SK-N-SH (cell line): Measurements from ENCODE around the gene MANSC4. TPM values are rescaled to one million over a fixed set of nuclear protein-coding genes. Genes with fewer than 3 reads are reported as not detected.

Experiments
- CTCF ChIA-PET: fragments of 300-600, 350-600 bp; formaldehyde crosslinking; extraction: SDS; loops from one replicate; lab custom pipeline; 2021; lab: Yijun Ruan, JAX
- POLR2A ChIA-PET: fragments of 350-600 bp; sonication (Branson Sonifier 250); formaldehyde crosslinking; extraction: SDS; loops from one replicate; lab custom pipeline; 2020; ENCODE audit warnings: antibody characterized with exemption, inconsistent platforms; lab: Yijun Ruan, JAX
- DNase-seq: peaks from one replicate; pipeline ENCODE4 v3.0.0; 2012
- H2AFZ ChIP-seq: fragments of 200-600 bp; sonication (generic); 2 replicates; pipeline ENCODE4 v1.8.1; 2016; ENCODE audit warnings: antibody characterized with exemption, mild to moderate bottlenecking, low read depth
- H3F3A ChIP-seq: fragments of 200-600 bp; sonication (generic); replicated peaks from 2 replicates; pipeline ENCODE3; 2016; ENCODE audit warnings: antibody characterized with exemption, mild to moderate bottlenecking; ENCODE audit not compliant: insufficient read depth
- H3K27ac ChIP-seq, 2 experiments: fragments of 200-500 bp in 1 of 2; fragments of 200-600 bp in 1 of 2; sonication (Bioruptor generic) in 1 of 2; sonication (generic), shearing (Covaris generic) in 1 of 2; 2 replicates each; pipeline versions ENCODE4 v1.5.1 to v1.6.1; 2014 to 2016; ENCODE audit warnings: low read depth in 2 of 2, inconsistent platforms in 1 of 2, low read length in 1 of 2, mild to moderate bottlenecking in 1 of 2, mixed read lengths in 1 of 2
- H3K27me3 ChIP-seq: fragments of 200-600 bp; sonication (generic), shearing (Covaris generic); 2 replicates; pipeline ENCODE4 v1.6.1; 2016; ENCODE audit warnings: mixed run types; ENCODE audit not compliant: insufficient read depth
- H3K36me3 ChIP-seq, 2 experiments: fragments of 200-500 bp in 1 of 2; fragments of 200-600 bp in 1 of 2; sonication (Bioruptor generic) in 1 of 2; sonication (generic) in 1 of 2; replicated peaks in 1 of 2; 2 replicates each; pipeline versions ENCODE3 to v1.5.1; 2014 to 2016; ENCODE audit warnings: low read length in 1 of 2, mild to moderate bottlenecking in 1 of 2; ENCODE audit not compliant: insufficient read depth in 2 of 2, control insufficient read depth in 1 of 2
- H3K4me1 ChIP-seq, 2 experiments: fragments of 200-500 bp in 1 of 2; fragments of 200-600 bp in 1 of 2; sonication (Bioruptor generic) in 1 of 2; sonication (generic), shearing (Covaris generic) in 1 of 2; 2 replicates each; pipeline versions ENCODE4 v1.5.1 to v1.6.1; 2014 to 2016; ENCODE audit warnings: low read depth in 1 of 2, low read length in 1 of 2, mixed run types in 1 of 2; ENCODE audit not compliant: insufficient read depth in 2 of 2, control insufficient read depth in 1 of 2
- H3K4me2 ChIP-seq: fragments of 200-600 bp; sonication (generic), shearing (Covaris generic); 2 replicates; pipeline ENCODE4 v1.6.1; 2017; ENCODE audit warnings: mixed run types
- H3K4me3 ChIP-seq, 2 experiments: fragments of 200-500 bp in 1 of 2; fragments of 200-600 bp in 1 of 2; sonication (Bioruptor generic) in 1 of 2; sonication (generic), shearing (Covaris generic) in 1 of 2; 2 replicates each; pipeline versions ENCODE4 v1.5.1 to v1.8.1; 2014 to 2016; ENCODE audit warnings: low read depth in 2 of 2, inconsistent platforms in 1 of 2, low read length in 1 of 2, mild to moderate bottlenecking in 1 of 2, mixed read lengths in 1 of 2, moderate library complexity in 1 of 2
- H3K79me2 ChIP-seq: fragments of 200-600 bp; sonication (generic); 2 replicates; pipeline ENCODE4 v1.8.1; 2017; ENCODE audit warnings: mild to moderate bottlenecking; ENCODE audit not compliant: insufficient read depth
- H3K9ac ChIP-seq: fragments of 200-600 bp; sonication (generic); 2 replicates; pipeline ENCODE4 v1.6.1; 2017; ENCODE audit warnings: mixed run types
- H3K9me2 ChIP-seq: fragments of 200-600 bp; sonication (generic); 2 replicates; pipeline ENCODE4 v1.6.1; 2017; ENCODE audit warnings: mixed run types
- H3K9me3 ChIP-seq: fragments of 200-600 bp; sonication (generic); 2 replicates; pipeline ENCODE4 v1.6.1; 2017; ENCODE audit warnings: mixed run types, mild to moderate bottlenecking, moderate library complexity
- H4K20me1 ChIP-seq: fragments of 200-600 bp; sonication (generic); 2 replicates; pipeline ENCODE4 v1.6.1; 2017; ENCODE audit warnings: mild to moderate bottlenecking, mixed run types; ENCODE audit not compliant: insufficient read depth
- CHD2 ChIP-seq: fragments of 150-350 bp; IDR thresholded peaks from 2 replicates; pipeline ENCODE4 v1.6.1; 2018; ENCODE audit warnings: low read length; ENCODE audit not compliant: partially characterized antibody
- CTCF ChIP-seq: fragments of 200-600 bp; sonication (generic); IDR thresholded peaks from 2 replicates; pipeline ENCODE4 v1.6.1; 2017; ENCODE audit warnings: antibody characterized with exemption, mild to moderate bottlenecking, moderate library complexity
- ELF1 ChIP-seq: IDR thresholded peaks from 2 replicates; pipeline ENCODE4 v1.4.0; 2012
- NFIC ChIP-seq: IDR thresholded peaks from 2 replicates; pipeline ENCODE4 v1.4.0; 2012; ENCODE audit warnings: borderline replicate concordance
- POLR2AphosphoS5 ChIP-seq: IDR thresholded peaks from 2 replicates; pipeline ENCODE4 v1.6.1; 2012; ENCODE audit warnings: low read depth, low read length
- RAD21 ChIP-seq: IDR thresholded peaks from 2 replicates; pipeline ENCODE4 v1.6.1; 2012; ENCODE audit warnings: mild to moderate bottlenecking, low read length
- RFX5 ChIP-seq: IDR thresholded peaks from 2 replicates; pipeline ENCODE4 v1.6.1; 2012; ENCODE audit warnings: mild to moderate bottlenecking, improper control_type of control experiment, low read length
- TAF1 ChIP-seq: IDR thresholded peaks from 2 replicates; pipeline ENCODE4 v1.6.1; 2012; ENCODE audit warnings: low read depth, mild to moderate bottlenecking, low read length, moderate library complexity, borderline replicate concordance
- USF2 ChIP-seq: fragments of 150-350 bp; IDR thresholded peaks from 2 replicates; pipeline ENCODE4 v1.6.1; 2017; ENCODE audit warnings: antibody characterized with exemption, low read length, low read depth, borderline replicate concordance
- YY1 ChIP-seq: IDR thresholded peaks from 2 replicates; pipeline ENCODE4 v1.4.0; 2012; ENCODE audit warnings: low read depth, mild to moderate bottlenecking
- WGBS: methylation state at CpG from one replicate; pipeline ENCODE4 v1.1.6; 2017; ENCODE audit warnings: low lambda C conversion rate; 5-methylcytosine and 5-hydroxymethylcytosine counted together
- polyA plus RNA-seq, 3 experiments: library from polyadenylated mRNA; depleted of rRNA; stranded (reverse); fragments of >200 nt; gene quantifications; 2 replicates each; pipeline ENCODE4 v1.2.3, GENCODE V29; 2012

MANSC4 gene
- polyA plus RNA-seq, 1 of the 3 experiments (the other 2 are of a cell fraction), result not detected

- Histone ChIP-seq H3K4me1 (peaks cover 0 to 3% of the 10 kb centered on the region in 2 experiments; a peak in 1 of 4 replicates), H3F3A (peaks cover 3% of the 10 kb centered on the region), H3K79me2 (no peaks in the 10 kb centered on the region), H3K9me3 (no peaks in the 10 kb centered on the region), H3K4me2 (no peak overlapping the region), H3K27ac (no peak overlapping the region), H3K4me3 (no peak overlapping the region), H3K9me2 (no peaks in the 10 kb centered on the region), H3K9ac (no peak overlapping the region), H4K20me1 (no peaks in the 10 kb centered on the region), H2AFZ (no peak overlapping the region), H3K36me3 (peaks cover 0 to 1% of the 10 kb centered on the region in 2 experiments), H3K27me3 (no peaks in the 10 kb centered on the region)
- 66% methylated on average over 8 of the region's 8 CpGs for WGBS
- ChIA-PET CTCF (interaction anchor here (1.0 to 1.3 kb wide), 2 partner anchors 14 to 74 kb away, joined by 3 to 6 read pairs; no protein-coding TSS in a partner anchor), POLR2A (no interaction called here)
- TF ChIP-seq RFX5 (no peak), CTCF (0 out of 2 replicates have a peak, but pooled peaks have one; percentile 9), CHD2 (no peak)
- DNase-seq, result no peak
Measured at GRCh38 chr12:27807063-27807703, 27.1 kb upstream of the MANSC4 start.

DNA sequence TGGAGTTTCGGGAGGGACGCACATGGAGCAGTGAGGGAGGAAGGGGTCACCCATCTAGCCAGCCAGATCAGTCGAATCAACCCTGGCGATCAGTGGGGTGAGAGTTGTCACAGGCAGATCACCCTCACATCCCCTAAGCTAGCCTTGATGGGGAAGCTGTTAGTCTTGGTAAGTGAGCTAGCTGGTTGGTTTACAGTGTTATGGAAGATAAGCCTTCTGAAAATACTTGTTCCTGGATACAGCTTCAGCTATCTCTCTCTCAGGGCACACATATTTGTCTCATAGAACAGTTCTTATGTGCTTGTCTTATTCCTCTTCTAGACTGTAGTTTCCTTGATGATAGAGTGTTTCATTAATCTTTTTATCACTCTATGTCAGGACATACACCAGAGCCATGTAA, 26.2 kb upstream of the MANSC4 start:
- no peak overlapping the region for H3K9ac ChIP-seq
- peaks cover 3 to 4% of the 10 kb centered on the region in 2 experiments for H3K36me3 ChIP-seq
- ChIA-PET POLR2A (no interaction called here), CTCF (interaction anchor here (1.4 kb wide), 1 partner anchor 27 kb away, joined by 3 read pairs; no protein-coding TSS in a partner anchor)
- DNase-seq, result no peak
- no peaks in the 10 kb centered on the region for H3K9me3 ChIP-seq
- no peaks in the 10 kb centered on the region for H3K9me2 ChIP-seq
- H4K20me1 ChIP-seq, result no peaks in the 10 kb centered on the region
- H3K4me3 ChIP-seq, result no peak overlapping the region
- no peak overlapping the region for H2AFZ ChIP-seq
- H3K27ac ChIP-seq, result no peak overlapping the region
- peaks cover 0 to 3% of the 10 kb centered on the region in 2 experiments; a peak in 1 of 4 replicates for H3K4me1 ChIP-seq
- peaks cover 7% of the 10 kb centered on the region for H3F3A ChIP-seq
- 82% methylated on average over 4 of the region's 4 CpGs for WGBS
- no peak overlapping the region for H3K4me2 ChIP-seq
- no peaks in the 10 kb centered on the region for H3K79me2 ChIP-seq
- no peaks in the 10 kb centered on the region for H3K27me3 ChIP-seq
- no peak for TF ChIP-seq YY1
- no peak for TF ChIP-seq RAD21
- no peak for TF ChIP-seq ELF1
- TF ChIP-seq NFIC, result no peak
- no peak for TF ChIP-seq CTCF
- no peak for TF ChIP-seq TAF1
- no peak for TF ChIP-seq USF2
- no peak for TF ChIP-seq POLR2AphosphoS5
